Smooth muscle cell of the brain vasculature (primary cell): ENCODE results near the gene KRT76.
"Not testable (repeated sequence)": the region's sequence is repeated elsewhere in the genome, so short reads cannot be mapped to it uniquely, and the experiment has no call there.

Experiments
- DNase-seq: peaks from one replicate; pipeline ENCODE4 v3.0.0-alpha.2; 2012; ENCODE audit warnings: low read depth, low spot score

KRT76 gene

DNA sequence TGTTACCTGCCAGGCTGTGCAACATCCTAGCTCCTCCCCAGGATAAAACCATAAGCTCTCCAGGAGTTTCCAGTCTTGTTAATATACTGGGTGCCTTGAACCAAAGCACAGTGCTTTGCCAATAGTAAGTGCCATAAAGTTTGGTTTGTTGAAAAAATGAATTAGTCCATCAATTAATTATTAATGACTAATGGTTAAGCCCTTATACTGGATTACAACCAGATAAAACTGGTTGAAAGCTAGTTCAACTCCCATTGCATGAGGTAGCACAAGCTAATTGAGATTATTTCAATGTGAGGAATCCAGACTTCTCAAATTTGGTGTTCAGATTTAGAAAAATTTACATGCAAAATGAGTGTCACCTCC, 20.4 kb upstream of the KRT76 start:
- no peak for DNase-seq

GRCh38 chr12:52796839-52797528, 19.8 kb upstream of the KRT76 start:
- no peak for DNase-seq

GRCh38 chr12:52796429-52796794, 19.3 kb upstream of the KRT76 start:
- no peak for DNase-seq

GRCh38 chr12:52795694-52796428, 18.7 kb upstream of the KRT76 start, which contains the start of gene KRT3:
Gene KRT3 (minus strand): TSS chr12:52796117. CDS start chr12:52796042, 75 bp downstream.
- no peak for DNase-seq

- not testable (repeated sequence) for DNase-seq
Measured at GRCh38 chr12:52795332-52795674, 18.2 kb upstream of the KRT76 start.

DNA sequence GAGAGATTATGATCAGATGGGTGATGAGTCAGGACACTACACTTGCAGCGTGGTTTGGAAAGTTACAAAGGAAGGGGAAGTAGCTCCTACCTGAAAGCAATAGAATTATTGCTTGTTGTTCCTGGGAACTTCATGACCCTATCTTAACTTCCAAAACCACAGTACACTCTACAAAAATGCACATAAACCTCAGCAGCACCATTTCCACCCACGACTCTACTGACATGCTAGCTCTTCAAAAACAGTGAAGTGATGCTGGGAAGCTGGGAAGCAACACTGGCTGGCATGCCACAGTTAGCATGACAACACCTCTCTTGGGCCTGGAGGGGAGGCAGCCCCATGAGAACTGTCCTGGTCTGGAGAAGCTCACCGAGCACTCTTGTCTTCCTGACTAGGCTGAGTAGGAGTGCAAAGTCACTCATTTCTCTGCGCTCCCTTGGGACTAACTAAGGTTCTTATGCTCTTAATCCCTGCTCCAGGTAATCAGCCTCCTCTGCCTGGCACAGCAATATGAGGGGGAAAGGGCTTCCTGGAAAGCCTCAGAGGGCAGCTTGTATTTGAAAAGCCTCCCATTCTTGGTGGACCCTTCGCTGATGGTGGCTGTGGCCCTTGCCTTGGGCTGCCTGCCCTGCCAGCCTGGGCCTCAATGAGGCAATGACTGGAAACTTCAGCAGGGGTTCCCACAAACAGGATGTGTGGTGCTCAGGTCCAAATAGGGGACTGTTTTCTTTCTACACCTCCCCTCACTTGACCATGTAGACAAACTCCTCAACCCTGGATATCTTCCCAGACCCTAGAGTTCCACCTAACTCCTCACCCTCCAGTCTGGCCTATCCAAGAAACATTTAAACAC, 17.6 kb upstream of the KRT76 start:
- DNase-seq = no peak

GRCh38 chr12:52792185-52793029, 15.3 kb upstream of the KRT76 start:
- no peak for DNase-seq

DNA sequence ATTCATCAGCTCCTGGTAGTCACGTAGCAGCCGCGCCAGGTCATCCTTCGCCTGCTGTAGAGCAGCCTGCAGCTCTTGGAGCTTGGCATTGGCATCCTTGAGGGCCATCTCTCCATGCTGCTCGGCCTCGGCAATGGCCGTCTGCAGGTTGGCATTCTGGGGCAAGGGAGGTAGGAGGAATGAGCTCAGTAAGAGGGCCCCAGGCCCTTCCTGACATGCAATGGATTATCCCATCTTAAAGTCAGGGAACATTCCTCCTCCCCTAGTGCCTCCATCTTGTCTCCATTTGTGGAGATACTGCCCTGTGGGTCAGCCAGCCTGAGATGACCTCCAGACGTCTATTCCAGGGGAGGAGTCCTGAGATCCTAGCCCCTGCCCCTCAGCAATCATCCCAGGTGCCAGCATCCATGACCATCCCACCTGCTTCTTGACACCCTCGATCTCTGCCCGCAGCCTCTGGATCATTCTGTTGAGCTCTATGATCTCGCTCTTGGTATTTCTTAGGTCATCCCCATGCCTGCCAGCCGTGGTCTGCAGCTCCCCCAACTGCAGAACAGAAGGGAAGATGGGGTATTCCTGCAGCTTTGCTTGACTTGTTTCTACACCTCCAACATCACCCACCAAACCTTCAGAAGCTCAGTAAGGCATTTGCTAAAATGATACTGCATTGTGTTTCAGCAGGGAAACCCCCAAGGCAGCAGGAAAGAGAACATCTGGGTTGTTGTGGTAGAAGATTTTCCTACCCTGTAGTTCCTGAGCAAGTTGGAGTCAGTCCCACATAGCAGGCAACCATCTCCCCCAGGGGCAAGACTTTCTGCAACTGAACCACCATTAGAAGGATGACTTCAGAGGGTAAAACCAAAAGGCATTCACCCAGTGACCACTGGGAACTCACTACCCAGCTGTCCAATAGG, 14.4 kb upstream of the KRT76 start:
- DNase-seq = no peak

- no peak for DNase-seq
Measured at GRCh38 chr12:52790427-52791270, 13.5 kb upstream of the KRT76 start.

DNA sequence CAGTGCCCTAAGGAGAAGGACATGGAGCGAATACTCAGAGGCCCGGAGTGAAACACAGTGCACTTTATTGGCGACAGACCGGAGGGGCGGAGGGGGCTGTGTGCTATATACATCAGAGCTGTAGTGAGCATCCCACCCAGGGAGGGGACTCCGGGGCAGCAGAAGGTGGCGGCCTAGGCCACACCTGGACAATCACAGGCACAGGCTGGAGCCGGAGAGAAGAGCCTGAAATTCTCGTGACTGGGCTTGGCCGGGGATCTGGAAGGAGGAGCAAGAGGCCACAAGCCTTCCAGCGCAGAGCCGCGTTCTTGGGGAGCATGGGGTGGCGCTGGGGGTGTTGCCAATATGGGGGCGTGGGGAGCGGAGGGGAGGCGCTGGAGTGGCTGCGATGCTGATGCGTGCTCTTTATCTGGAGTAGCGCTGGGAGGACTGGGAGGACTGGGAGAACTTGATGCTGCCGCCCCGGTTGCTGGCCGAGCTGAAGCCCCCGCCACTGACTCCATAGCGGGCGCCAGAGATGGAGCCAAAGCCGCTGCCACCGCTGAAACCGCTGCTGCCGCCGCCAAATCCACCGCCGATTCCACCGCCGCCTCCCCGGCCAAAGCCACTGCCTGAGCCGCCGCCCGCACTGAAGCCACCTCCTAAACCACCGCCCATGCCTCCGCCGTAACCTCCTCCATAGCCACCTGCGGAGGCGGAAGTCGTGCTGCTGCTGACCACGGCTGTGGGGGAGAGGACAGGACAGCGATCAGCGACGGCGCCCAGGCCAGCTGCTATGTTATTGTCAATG, 12.7 kb upstream of the KRT76 start:
- no peak for DNase-seq

DNA sequence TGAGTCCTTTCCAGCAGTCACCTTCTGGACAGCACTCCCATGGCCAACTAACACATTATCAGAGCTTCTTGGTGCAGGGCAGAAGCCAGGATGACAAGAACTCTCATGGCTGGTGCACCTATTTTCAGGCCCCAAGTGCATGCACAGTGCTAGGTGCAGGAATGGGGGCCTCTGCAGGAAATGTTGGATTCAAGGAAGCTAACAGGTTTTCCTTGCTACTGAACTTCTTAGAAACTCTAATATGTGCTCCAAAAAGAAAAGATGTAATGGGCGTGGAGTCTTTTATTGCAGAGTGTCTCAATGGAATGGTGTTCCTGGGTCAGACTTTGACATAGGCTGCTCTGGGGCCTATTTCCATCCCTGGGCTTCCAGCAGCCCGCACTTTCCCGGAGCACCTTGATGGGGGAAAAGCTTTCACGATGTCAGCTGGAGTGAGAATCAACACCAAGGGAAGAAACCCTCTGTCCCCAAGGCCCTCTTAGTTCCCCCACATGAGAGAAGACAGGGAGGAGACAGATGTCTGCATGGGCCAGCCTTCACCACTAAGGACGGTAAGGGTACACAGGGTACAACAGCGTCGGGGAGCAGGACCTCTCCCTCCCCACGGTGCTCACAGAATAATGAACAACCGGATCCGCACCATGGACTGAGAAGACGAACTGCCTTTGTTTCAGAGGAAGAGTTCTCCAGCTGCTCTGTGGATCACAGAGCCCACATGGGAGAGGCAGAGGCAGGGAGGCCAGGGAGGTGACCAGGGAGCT, 11.9 kb upstream of the KRT76 start:
- no peak for DNase-seq

DNA sequence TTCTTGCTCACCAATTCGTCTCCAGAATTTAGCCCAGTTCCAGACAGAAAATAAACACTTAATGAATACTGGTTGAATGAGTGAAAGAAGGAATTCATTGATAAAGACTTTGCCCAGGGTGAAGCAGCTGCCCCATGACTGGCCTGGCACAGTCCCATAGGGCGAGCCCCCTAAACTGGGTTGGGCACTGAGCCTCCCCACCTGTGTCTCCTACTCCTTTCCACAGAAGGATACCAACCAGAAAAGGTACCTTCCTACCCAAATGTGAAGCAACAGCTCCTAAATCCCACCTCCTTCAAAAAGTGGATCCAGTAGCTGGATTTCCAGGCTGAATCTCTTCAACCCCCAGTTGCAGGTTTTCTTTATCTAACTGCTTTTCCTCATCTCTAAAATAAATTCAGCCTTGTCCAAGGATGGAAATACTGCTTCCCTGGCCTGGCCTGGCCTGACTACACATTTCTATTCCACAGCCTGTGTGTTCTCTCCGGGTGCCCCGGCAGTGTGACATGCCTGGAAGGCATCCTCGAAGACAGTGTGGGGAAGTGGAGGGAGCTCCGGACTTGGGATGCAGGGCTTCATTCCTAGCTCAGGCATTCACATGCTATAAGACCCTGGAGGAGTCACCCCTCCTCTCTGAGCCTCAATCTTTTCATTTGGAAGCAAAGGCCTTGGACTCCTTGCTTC, 11.2 kb upstream of the KRT76 start:
- DNase-seq = no peak

DNA sequence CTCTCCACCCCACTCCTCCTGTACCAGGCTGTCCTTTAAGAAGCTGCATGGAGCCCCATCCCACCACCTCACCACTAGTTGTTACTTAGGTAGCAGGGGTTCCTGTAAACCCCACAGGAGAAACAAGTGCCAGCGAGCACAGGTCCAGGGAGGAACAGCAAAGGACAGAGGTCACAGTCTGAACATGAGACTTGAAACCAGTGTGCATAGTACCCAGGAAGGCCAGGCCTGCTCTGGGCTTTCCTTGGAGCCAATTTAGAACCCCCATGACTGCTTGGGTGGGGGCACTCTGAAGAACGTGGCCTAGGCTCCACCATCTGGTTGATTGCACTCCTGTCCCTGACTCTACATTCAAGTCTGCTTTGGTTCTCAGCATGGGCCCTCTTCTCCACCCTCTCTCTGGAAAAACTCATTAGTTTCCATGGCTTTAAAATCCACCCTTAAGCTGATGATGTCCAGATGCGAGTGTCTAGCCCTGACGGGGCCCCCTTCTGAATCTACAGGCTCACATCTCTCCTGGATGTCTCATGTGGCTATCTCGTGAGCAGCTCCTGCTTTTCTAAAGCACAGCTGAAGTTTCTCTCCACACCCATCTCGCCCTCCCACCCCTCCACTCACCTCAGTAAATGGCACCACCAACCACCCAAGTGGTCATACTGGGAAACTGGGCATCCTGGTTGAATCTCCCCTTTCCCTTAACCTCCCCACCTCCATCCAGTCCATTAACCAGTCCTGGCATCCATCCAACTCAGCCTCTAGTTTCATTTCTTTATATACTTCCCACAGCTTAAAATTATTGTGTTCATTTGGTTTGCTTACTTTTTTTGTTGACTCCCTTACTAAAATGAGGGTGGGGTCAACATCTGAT, 10.4 kb upstream of the KRT76 start:
- DNase-seq = no peak

DNA sequence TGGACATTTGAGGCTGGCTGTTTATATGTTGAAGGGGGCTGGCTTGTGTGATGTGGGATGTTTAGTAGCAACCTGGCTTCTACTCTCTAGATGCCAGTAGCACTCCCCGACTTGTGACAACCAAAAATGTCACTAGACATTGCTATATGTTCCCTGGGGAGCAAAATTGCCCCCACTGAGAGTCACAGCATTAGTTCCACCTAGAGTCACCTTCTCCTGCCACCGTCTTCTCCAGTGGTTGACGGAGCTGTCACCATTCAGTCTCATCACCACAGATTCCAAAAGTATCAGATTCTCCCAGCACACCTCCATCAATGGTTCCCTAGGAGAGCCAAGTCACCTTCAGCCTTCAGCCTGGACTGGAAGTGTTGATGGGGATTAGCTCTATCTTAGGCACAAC, 7.8 kb upstream of the KRT76 start:
- no peak for DNase-seq

DNA sequence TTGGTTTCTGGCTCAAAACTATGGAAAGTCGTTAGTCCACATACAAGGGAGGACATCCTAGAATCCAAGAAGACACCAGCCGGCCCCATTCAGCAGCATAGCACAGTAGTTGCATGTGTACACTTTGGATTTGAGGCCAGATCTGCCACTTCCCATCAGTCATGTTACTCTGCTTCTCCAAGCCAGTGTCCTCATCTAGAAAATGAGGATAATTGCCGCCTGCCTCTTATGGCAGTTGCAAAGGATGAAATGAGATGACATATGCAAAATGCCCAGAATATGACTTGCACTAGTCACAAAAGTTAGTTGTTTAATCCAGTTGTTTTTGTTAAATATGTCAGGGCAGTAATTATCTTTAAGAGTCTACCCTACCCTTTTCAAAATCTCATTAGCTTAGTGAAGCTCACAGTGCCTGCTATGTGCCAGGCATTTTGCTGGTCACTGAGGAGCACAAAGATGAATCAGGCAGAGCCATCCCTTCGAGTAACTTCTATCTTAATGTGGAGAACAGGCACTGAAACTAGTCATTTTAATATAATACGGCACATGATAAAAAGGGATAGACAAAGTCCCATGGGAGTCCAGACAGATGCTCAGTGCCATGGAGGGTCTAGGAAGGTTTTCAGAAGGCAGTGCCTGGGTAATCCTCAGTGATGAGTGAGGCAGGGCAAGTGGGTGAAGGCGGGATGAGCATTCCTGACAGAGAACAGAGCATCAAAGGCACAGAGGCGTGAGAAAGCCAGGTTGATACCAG, 6.6 kb upstream of the KRT76 start:
- DNase-seq = no peak

- no peak for DNase-seq
Measured at GRCh38 chr12:52782502-52782901, 5.4 kb upstream of the KRT76 start.
